Lung (tissue), 12 donors: ENCODE results near the gene BTG4. TPM values are rescaled to one million over a fixed set of nuclear protein-coding genes. Genes with fewer than 3 reads are reported as not detected.

Source experiments
- ATAC-seq: fragments of 200-7000 bp; cut with Tn5 transposase; one replicate; pipeline ENCODE4 v1.9.1; 2020; ENCODE audit warnings: moderate number of reproducible peaks; ENCODE audit not compliant: insufficient read depth, low FRiP score
- DNase-seq, 3 donors: peaks; one replicate each; pipeline ENCODE4 v3.0.0-alpha.2; 2013 to 2017
- H3K27ac ChIP-seq, 2 donors: one replicate each; pipeline ENCODE4 v1.5.1; 2013; ENCODE audit warnings: mild to moderate bottlenecking in 2 of 2, moderate library complexity in 2 of 2, control low read depth in 1 of 2, inconsistent platforms in 1 of 2, low read depth in 1 of 2, low read length in 1 of 2
- H3K27me3 ChIP-seq, 3 donors: one replicate each; pipeline ENCODE4 v1.5.1; 2013; ENCODE audit warnings: low read length in 2 of 3; ENCODE audit not compliant: control insufficient read depth in 3 of 3, insufficient read depth in 3 of 3
- H3K36me3 ChIP-seq, 4 donors: one replicate each; pipeline ENCODE4 v1.5.1; 2013; ENCODE audit warnings: low read length in 4 of 4, mild to moderate bottlenecking in 1 of 4, moderate library complexity in 1 of 4; ENCODE audit not compliant: control insufficient read depth in 4 of 4, insufficient read depth in 4 of 4
- H3K4me1 ChIP-seq, 5 donors: one replicate each; pipeline ENCODE4 v1.5.1; 2013; ENCODE audit warnings: low read length in 5 of 5, mild to moderate bottlenecking in 2 of 5, moderate library complexity in 1 of 5; ENCODE audit not compliant: control insufficient read depth in 5 of 5, insufficient read depth in 5 of 5
- H3K4me3 ChIP-seq: one replicate; pipeline ENCODE4 v1.5.1; 2013; ENCODE audit warnings: mild to moderate bottlenecking, control low read depth, moderate library complexity
- H3K9ac ChIP-seq, 2 donors: one replicate each; pipeline ENCODE4 v1.5.1; 2013; ENCODE audit warnings: low read length in 2 of 2, control low read depth in 1 of 2; ENCODE audit not compliant: insufficient read depth in 1 of 2
- H3K9me3 ChIP-seq, 4 donors: one replicate each; pipeline ENCODE4 v1.5.1; 2013; ENCODE audit warnings: low read length in 3 of 4, mild to moderate bottlenecking in 1 of 4, moderate library complexity in 1 of 4; ENCODE audit not compliant: control insufficient read depth in 4 of 4, insufficient read depth in 3 of 4
- CTCF ChIP-seq: IDR thresholded peaks from 2 replicates; pipeline ENCODE4 v1.5.1; 2012; ENCODE audit warnings: mild to moderate bottlenecking; ENCODE audit errors: control extremely low read depth, extremely low read depth
- WGBS, 2 donors: extraction: QIAGEN DNeasy Blood & Tissue Kit; methylation state at CpG; one replicate each; pipeline ENCODE4 v1.1.7; 2013; 5-methylcytosine and 5-hydroxymethylcytosine counted together
- polyA plus RNA-seq, 2 donors: library from polyadenylated mRNA; stranded (reverse); fragments of 200-250 nt; gene quantifications; one replicate each; pipeline ENCODE4 v1.2.1, GENCODE V29; 2013
- total RNA-seq, 2 donors: library from RNA; depleted of rRNA in 1 of 2; stranded (reverse); fragments of >200 nt in 1 of 2; gene quantifications; one replicate each; pipeline ENCODE4 v1.2.1, GENCODE V29; 2014 to 2021
- donor health status: control.
- donor health status: control.
- donor health status: Bipolar disorder and iron deficiency.
- donor health status: healthy.
- donor health status: DM: yes; HTN: yes; CAD: no.

BTG4 gene
- total and polyA plus RNA-seq, 4 donors = 0.23 to 1.5 (median 0.52) TPM

- no peak overlapping the region for H3K9ac ChIP-seq
- DNase-seq = no peak
- WGBS, 2 donors = 95 to 99% methylated on average over 1 of the region's 1 CpG
- H3K36me3 ChIP-seq = no peaks in the 10 kb centered on the region
- H3K4me3 ChIP-seq = no peak overlapping the region
- ATAC-seq = no peak
- no peaks in the 10 kb centered on the region for H3K27me3 ChIP-seq
- no peaks in the 10 kb centered on the region for H3K9me3 ChIP-seq
- no peaks in the 10 kb centered on the region for H3K4me1 ChIP-seq
- no peak for TF ChIP-seq CTCF
- H3K27ac ChIP-seq = no peak overlapping the region
Measured at GRCh38 chr11:111525456-111525855, 13.3 kb upstream of the BTG4 start.

- WGBS, 2 donors = 44 to 45% methylated on average over 1 of the region's 1 CpG
- DNase-seq = no peak
- TF ChIP-seq CTCF = no peak
- H3K9ac ChIP-seq = no peak overlapping the region
- H3K36me3 ChIP-seq = no peaks in the 10 kb centered on the region
- no peaks in the 10 kb centered on the region for H3K4me1 ChIP-seq
- H3K4me3 ChIP-seq = no peak overlapping the region
- no peaks in the 10 kb centered on the region for H3K27me3 ChIP-seq
- no peak overlapping the region for H3K27ac ChIP-seq
- no peaks in the 10 kb centered on the region for H3K9me3 ChIP-seq
- no peak for ATAC-seq
Measured at GRCh38 chr11:111524056-111524455, 11.9 kb upstream of the BTG4 start.

GRCh38 chr11:111523343-111523742 lies 11.2 kb upstream of the BTG4 start:
- 95 to 97% methylated on average over 2 of the region's 2 CpGs for WGBS, 2 donors

More at GRCh38 chr11:111523343-111523742, 11.2 kb upstream of the BTG4 start:
- Histone ChIP-seq H3K4me1 (no peaks in the 10 kb centered on the region), H3K4me3 (no peak overlapping the region), H3K36me3 (no peaks in the 10 kb centered on the region), H3K27ac (no peak overlapping the region), H3K27me3 (no peaks in the 10 kb centered on the region), H3K9ac (no peak overlapping the region), H3K9me3 (no peaks in the 10 kb centered on the region)
- no peak for DNase-seq
- ATAC-seq = no peak
- no peak for TF ChIP-seq CTCF
